Testis (tissue), 3 donors: Measurements from ENCODE around the gene ADGRE1. TPM values are rescaled to one million over a fixed set of nuclear protein-coding genes. Genes with fewer than 3 reads are reported as not detected.

Source experiments
- DNase-seq: peaks from one replicate; pipeline ENCODE4 v3.0.0-alpha.2; 2019
- H3K27ac ChIP-seq, 2 donors: fragments of 200-600 bp; sonication (generic); one replicate each; pipeline ENCODE4 v1.5.1; 2019
- H3K27me3 ChIP-seq: fragments of 200-600 bp; sonication (generic); one replicate; pipeline ENCODE4 v1.5.1; 2019
- H3K36me3 ChIP-seq: fragments of 200-600 bp; sonication (generic); one replicate; pipeline ENCODE4 v1.5.1; 2017; ENCODE audit warnings: low read depth; ENCODE audit errors: missing control alignments
- H3K4me1 ChIP-seq: fragments of 200-600 bp; sonication (generic); one replicate; pipeline ENCODE4 v1.5.1; 2019
- H3K4me3 ChIP-seq, 2 donors: fragments of 200-600 bp; sonication (generic); one replicate each; pipeline ENCODE4 v1.5.1; 2017 to 2019
- H3K9me3 ChIP-seq: fragments of 200-600 bp; sonication (generic); one replicate; pipeline ENCODE4 v1.5.1; 2017
- CTCF ChIP-seq, 3 experiments: fragments of 450-650 bp in 2 of 3; fragments of 200-600 bp in 1 of 3; sonication (generic) in 1 of 3; IDR thresholded peaks; one replicate each; pipeline ENCODE4 v1.5.1; 2016 to 2019; ENCODE audit warnings: antibody characterized with exemption in 3 of 3, mild to moderate bottlenecking in 2 of 3, moderate library complexity in 1 of 3
- POLR2A ChIP-seq: fragments of 450-650 bp; IDR thresholded peaks from one replicate; pipeline ENCODE4 v1.6.1; 2017; ENCODE audit warnings: antibody characterized with exemption, mild to moderate bottlenecking, moderate library complexity
- WGBS, 2 donors: methylation state at CpG; one replicate each; pipeline ENCODE4 v1.1.5; 2018; 5-methylcytosine and 5-hydroxymethylcytosine counted together
- intact Hi-C: fragments of 100-400 bp; cut with DNase I; formaldehyde crosslinking; loops from one replicate; pipeline ENCODE4 v1.15.1; 2023; ENCODE audit warnings: low total_unique reads
- polyA plus RNA-seq: library from polyadenylated mRNA; stranded (reverse); fragments of 350-450 nt; fragmentation: Illumina TruSeq; extraction: RNeasy Lipid Tissue Mini Kit (QIAGEN cat#74804); gene quantifications from one replicate; pipeline ENCODE4 v1.2.3, GENCODE V29; 2014; ENCODE audit warnings: low read depth, low replicate concordance; ENCODE audit not compliant: insufficient read depth
- total RNA-seq, 2 donors: library from RNA; depleted of rRNA; stranded (reverse); fragments of >200 nt; gene quantifications; one replicate each; pipeline ENCODE4 v1.2.3, GENCODE V29; 2016

ADGRE1 gene
- total and polyA plus RNA-seq, 3 donors from 2014 or later, result 1.4 to 5.0 (median 1.5) TPM

DNA sequence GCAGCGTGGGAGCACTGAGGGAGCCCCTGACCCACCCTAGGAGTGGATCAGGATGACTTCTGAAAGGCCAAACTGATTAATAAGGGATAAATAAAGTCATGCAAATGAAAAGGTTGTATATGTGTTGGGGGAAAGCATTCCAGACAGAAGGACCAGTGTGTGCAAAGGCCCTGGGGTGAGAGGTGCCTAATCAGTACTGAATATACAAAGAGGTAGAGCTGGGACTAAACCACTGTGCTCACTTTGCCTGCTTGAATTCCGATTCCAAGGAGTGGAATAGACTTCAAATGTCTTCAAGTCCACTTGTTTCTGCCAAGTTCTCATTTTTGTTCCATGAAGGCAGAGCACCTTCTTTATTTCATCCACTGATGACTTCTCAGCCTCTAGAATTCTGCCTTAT, 32.6 kb upstream of the ADGRE1 start:
- WGBS, 2 donors, result 79 to 86% methylated on average over 2 of the region's 2 CpGs
- H3K4me3 ChIP-seq, result no peak overlapping the region
- intact Hi-C loops, result no loop called here
- no peaks in the 10 kb centered on the region for H3K4me1 ChIP-seq
- TF ChIP-seq CTCF (IDR thresholded peaks at IDR 0.05) (no peak), POLR2A (no peak)
- H3K9me3 ChIP-seq, result no peaks in the 10 kb centered on the region
- H3K27ac ChIP-seq, result no peak overlapping the region
- H3K36me3 ChIP-seq, result no peaks in the 10 kb centered on the region
- no peaks in the 10 kb centered on the region for H3K27me3 ChIP-seq
- DNase-seq, result no peak

- H3K4me1 ChIP-seq, result no peaks in the 10 kb centered on the region
- WGBS, 2 donors, result 33 to 54% methylated on average over 14 of the region's 14 CpGs
- no peaks in the 10 kb centered on the region for H3K27me3 ChIP-seq
- H3K36me3 ChIP-seq, result no peaks in the 10 kb centered on the region
- H3K4me3 ChIP-seq, result no peak overlapping the region
- intact Hi-C loops, result no loop called here
- no peaks in the 10 kb centered on the region for H3K9me3 ChIP-seq
- DNase-seq, result peak; percentile 45
- no peak overlapping the region for H3K27ac ChIP-seq
- TF ChIP-seq CTCF (IDR thresholded peaks at IDR 0.05), result no peak
- TF ChIP-seq POLR2A, result no peak
Measured at GRCh38 chr19:6856749-6857372, 30.5 kb upstream of the ADGRE1 start.

DNA sequence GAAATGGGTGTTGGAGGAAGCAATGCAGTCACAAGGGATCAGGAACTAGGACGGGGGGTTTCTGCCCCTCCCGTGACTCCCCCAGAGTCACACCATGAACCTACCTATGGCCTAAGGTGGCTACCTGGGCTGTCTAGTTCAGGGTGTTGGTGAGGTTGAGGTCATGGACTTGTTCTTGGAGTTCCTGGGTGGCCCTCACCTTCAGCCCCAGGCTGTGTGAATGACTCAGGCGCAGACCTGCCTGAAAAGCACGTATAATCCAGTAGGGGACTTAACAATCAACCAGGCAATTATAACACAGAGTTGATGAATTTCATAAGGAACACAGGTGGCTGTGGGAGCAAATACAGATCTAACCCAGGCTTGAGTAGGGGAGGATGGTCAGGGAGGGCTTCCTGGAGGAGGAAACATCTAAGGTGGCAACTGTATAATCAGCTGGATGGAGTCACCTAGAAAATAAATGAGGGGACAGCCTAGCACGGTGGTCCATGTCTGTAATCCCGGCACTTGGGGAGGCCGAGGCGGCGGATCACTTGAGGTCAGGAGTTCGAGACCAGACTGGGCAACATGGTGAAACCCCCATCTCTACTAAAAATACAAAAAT, 25.6 kb upstream of the ADGRE1 start:
- intact Hi-C loops, result no loop called here
- whole genome bisulfite sequencing, 2 donors, result 77 to 79% methylated on average over 10 of the region's 10 CpGs

GRCh38 chr19:6862673-6863078, 24.7 kb upstream of the ADGRE1 start:
- no peaks in the 10 kb centered on the region for H3K36me3 ChIP-seq
- H3K27me3 ChIP-seq, result no peaks in the 10 kb centered on the region
- peaks cover 17% of the 10 kb centered on the region for H3K4me1 ChIP-seq
- no peaks in the 10 kb centered on the region for H3K9me3 ChIP-seq
- WGBS, 2 donors, result 3% methylated on average over 16 of the region's 16 CpGs
- H3K27ac ChIP-seq, result no peak overlapping the region
- intact Hi-C loops, result no loop called here
- TF ChIP-seq POLR2A (no peak), CTCF (IDR thresholded peaks at IDR 0.05) (peak; percentile 80 to 93 (median 86))
- peak; percentile 88 for DNase-seq
- no peak overlapping the region for H3K4me3 ChIP-seq

More for the DNA sequence above, 25.6 kb upstream of the ADGRE1 start:
- no peaks in the 10 kb centered on the region for H3K9me3 ChIP-seq
- TF ChIP-seq CTCF (IDR thresholded peaks at IDR 0.05) (no peak), POLR2A (no peak)
- no peaks in the 10 kb centered on the region for H3K36me3 ChIP-seq
- no peak overlapping the region for H3K27ac ChIP-seq
- H3K4me3 ChIP-seq, result no peak overlapping the region
- no peak for DNase-seq
- H3K27me3 ChIP-seq, result no peaks in the 10 kb centered on the region
- H3K4me1 ChIP-seq, result peaks cover 8% of the 10 kb centered on the region
